Endodermal cell (in vitro differentiated cells): ENCODE results near the gene BACH1. TPM values are rescaled to one million over a fixed set of nuclear protein-coding genes. Genes with fewer than 3 reads are reported as not detected.
A peak's percentile ranks its signal among the peaks of the same experiment; 100 is the strongest.
"Not testable (repeated sequence)": the region's sequence is repeated elsewhere in the genome, so short reads cannot be mapped to it uniquely, and the experiment has no call there.

Source experiments
- DNase-seq: peaks from one replicate; pipeline ENCODE4 v3.0.0-alpha.2; 2017
- H3K27ac ChIP-seq: 2 replicates; pipeline ENCODE4 v1.5.1; 2013; ENCODE audit warnings: mild to moderate bottlenecking, low read depth, low read length, moderate library complexity
- H3K27me3 ChIP-seq: 2 replicates; pipeline ENCODE4 v1.6.1; 2013; ENCODE audit warnings: mild to moderate bottlenecking, low read length, moderate library complexity; ENCODE audit not compliant: insufficient read depth, control insufficient read depth, poor library complexity, severe bottlenecking
- H3K36me3 ChIP-seq: 2 replicates; pipeline ENCODE4 v1.7.0; 2013; ENCODE audit warnings: mild to moderate bottlenecking, low read length, moderate library complexity; ENCODE audit not compliant: control insufficient read depth, insufficient read depth
- H3K4me1 ChIP-seq: one replicate; pipeline ENCODE4 v1.7.0; 2013; ENCODE audit warnings: low read length; ENCODE audit not compliant: control insufficient read depth, insufficient read depth
- H3K4me3 ChIP-seq: 2 replicates; pipeline ENCODE4 v1.5.1; 2013; ENCODE audit warnings: mild to moderate bottlenecking, low read length, moderate library complexity
- H3K9ac ChIP-seq: 2 replicates; pipeline ENCODE4 v1.6.1; 2013; ENCODE audit warnings: mild to moderate bottlenecking, low read length, moderate library complexity; ENCODE audit not compliant: poor library complexity, severe bottlenecking; ENCODE audit errors: extremely low read depth
- H3K9me3 ChIP-seq: 2 replicates; pipeline ENCODE4 v1.6.1; 2013; ENCODE audit warnings: mild to moderate bottlenecking, low read length, moderate library complexity; ENCODE audit not compliant: control insufficient read depth
- H3K27ac Mint-ChIP-seq: 2 replicates; pipeline ENCODE4 v1.8.0; 2020; ENCODE audit warnings: mixed read lengths
- H3K27me3 Mint-ChIP-seq: 2 replicates; pipeline ENCODE4 v1.8.0; 2021; ENCODE audit warnings: mild to moderate bottlenecking, mixed read lengths; ENCODE audit not compliant: insufficient read depth
- H3K36me3 Mint-ChIP-seq: 2 replicates; pipeline ENCODE4 v1.8.0; 2020; ENCODE audit warnings: low read depth, mixed read lengths
- H3K4me1 Mint-ChIP-seq: 2 replicates; pipeline ENCODE4 v1.8.0; 2020; ENCODE audit warnings: mixed read lengths
- H3K4me3 Mint-ChIP-seq: 2 replicates; pipeline ENCODE4 v1.8.0; 2020; ENCODE audit warnings: mild to moderate bottlenecking, moderate library complexity, mixed read lengths
- H3K9me3 Mint-ChIP-seq: 2 replicates; pipeline ENCODE4 v1.8.0; 2020; ENCODE audit warnings: mild to moderate bottlenecking, mixed read lengths
- WGBS, 2 experiments: methylation state at CpG; one replicate each; pipeline versions ENCODE4 v1.1.5 to v1.1.7; 2013; ENCODE audit warnings: missing lambda C conversion rate in 2 of 2, mixed read lengths in 1 of 2; ENCODE audit not compliant: insufficient coverage in 1 of 2, insufficient read length in 1 of 2; 5-methylcytosine and 5-hydroxymethylcytosine counted together
- long read RNA-seq, 4 experiments: library from polyadenylated mRNA in 2 of 4; library from RNA in 1 of 4; library from capped mRNA in 1 of 4; stranded (forward) in 3 of 4; unstranded in 1 of 4; transcript quantifications; one replicate each; pipeline ENCODE4 v2.0.0, GENCODE V29; 2020 to 2021; ENCODE audit warnings: inconsistent platforms in 1 of 4
- polyA plus RNA-seq, 2 experiments: library from polyadenylated mRNA; stranded (reverse); fragments of 50-300 nt; gene quantifications; one replicate each; pipeline ENCODE4 v1.2.3, GENCODE V29; 2013
- total RNA-seq, 2 donors: library from RNA; stranded (reverse); fragmentation: NEBNext Ultra II Directional in 1 of 2; extraction: Animal tissue kit (Norgen Biotek cat#: 25700) in 1 of 2; gene quantifications; 2 replicates in 1 of 2; 3 replicates in 1 of 2; pipeline ENCODE4 v1.2.1, GENCODE V29; 2021
- TF ChIP-seq, protein P1 (sequence below): fragments of 200-600 bp; sonication (generic); conservative IDR thresholded peaks from 2 replicates; pipeline ENCODE4 v1.5.0; 2021; ENCODE audit warnings: antibody characterized with exemption, mild to moderate bottlenecking

BACH1 gene
- total RNA-seq: 10 to 100 TPM; 61.3 to 64.9 TPM
- 29.5 TPM for polyA plus RNA-seq (2013, experiment 1 of 2)
- polyA plus RNA-seq (2013, experiment 2 of 2): 28.6 TPM
- long read RNA-seq, experiment 1, full-length matches to known transcripts: 4 of 12 reads
- long read RNA-seq, experiment 1, partial matches to known transcripts: 2 of 12 reads
- long read RNA-seq, experiment 1, other reads (novel, unspliced or antisense): 6 of 12 reads
- long read RNA-seq, experiment 2, full-length matches to known transcripts: 32 of 59 reads
- long read RNA-seq, experiment 2, partial matches to known transcripts: 7 of 59 reads
- long read RNA-seq, experiment 2, other reads (novel, unspliced or antisense): 20 of 59 reads
- long read RNA-seq, experiment 3, full-length matches to known transcripts: 48 of 74 reads
- long read RNA-seq, experiment 3, partial matches to known transcripts: 5 of 74 reads
- long read RNA-seq, experiment 3, other reads (novel, unspliced or antisense): 21 of 74 reads
- long read RNA-seq, experiment 4, partial matches to known transcripts: 1 of 2 reads
- long read RNA-seq, experiment 4, other reads (novel, unspliced or antisense): 1 of 2 reads

- TF ChIP-seq, protein P1, sequence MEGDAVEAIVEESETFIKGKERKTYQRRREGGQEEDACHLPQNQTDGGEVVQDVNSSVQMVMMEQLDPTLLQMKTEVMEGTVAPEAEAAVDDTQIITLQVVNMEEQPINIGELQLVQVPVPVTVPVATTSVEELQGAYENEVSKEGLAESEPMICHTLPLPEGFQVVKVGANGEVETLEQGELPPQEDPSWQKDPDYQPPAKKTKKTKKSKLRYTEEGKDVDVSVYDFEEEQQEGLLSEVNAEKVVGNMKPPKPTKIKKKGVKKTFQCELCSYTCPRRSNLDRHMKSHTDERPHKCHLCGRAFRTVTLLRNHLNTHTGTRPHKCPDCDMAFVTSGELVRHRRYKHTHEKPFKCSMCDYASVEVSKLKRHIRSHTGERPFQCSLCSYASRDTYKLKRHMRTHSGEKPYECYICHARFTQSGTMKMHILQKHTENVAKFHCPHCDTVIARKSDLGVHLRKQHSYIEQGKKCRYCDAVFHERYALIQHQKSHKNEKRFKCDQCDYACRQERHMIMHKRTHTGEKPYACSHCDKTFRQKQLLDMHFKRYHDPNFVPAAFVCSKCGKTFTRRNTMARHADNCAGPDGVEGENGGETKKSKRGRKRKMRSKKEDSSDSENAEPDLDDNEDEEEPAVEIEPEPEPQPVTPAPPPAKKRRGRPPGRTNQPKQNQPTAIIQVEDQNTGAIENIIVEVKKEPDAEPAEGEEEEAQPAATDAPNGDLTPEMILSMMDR: peak; percentile 48
- Mint-ChIP-seq H3K4me1 (peaks cover 34% of the 10 kb centered on the region), H3K9me3 (no peaks in the 10 kb centered on the region), H3K27ac (peak within 1 kb of the TSS; percentile 83), H3K36me3 (peaks cover 3% of the 10 kb centered on the region), H3K4me3 (peak within 1 kb of the TSS; percentile 70), H3K27me3 (peaks cover 14% of the 10 kb centered on the region)
- Histone ChIP-seq H3K27me3 (no peaks in the 10 kb centered on the region), H3K9ac (peak within 1 kb of the TSS; percentile 95), H3K4me1 (peaks cover 18% of the 10 kb centered on the region), H3K9me3 (no peaks in the 10 kb centered on the region), H3K4me3 (peak within 1 kb of the TSS; percentile 97), H3K27ac (peak within 1 kb of the TSS; percentile 88), H3K36me3 (no peaks in the 10 kb centered on the region)
- WGBS, 2 experiments: 0 to 3% methylated on average over 4 to 87 of the region's 87 CpGs
- DNase-seq: peak; percentile 96
These were observed at the start of gene BACH1 for GRCh38 chr21:29298348-29299045. BACH1 (plus strand) TSS chr21:29298922; CDS start chr21:29321281, 22,359 bp downstream.

DNA sequence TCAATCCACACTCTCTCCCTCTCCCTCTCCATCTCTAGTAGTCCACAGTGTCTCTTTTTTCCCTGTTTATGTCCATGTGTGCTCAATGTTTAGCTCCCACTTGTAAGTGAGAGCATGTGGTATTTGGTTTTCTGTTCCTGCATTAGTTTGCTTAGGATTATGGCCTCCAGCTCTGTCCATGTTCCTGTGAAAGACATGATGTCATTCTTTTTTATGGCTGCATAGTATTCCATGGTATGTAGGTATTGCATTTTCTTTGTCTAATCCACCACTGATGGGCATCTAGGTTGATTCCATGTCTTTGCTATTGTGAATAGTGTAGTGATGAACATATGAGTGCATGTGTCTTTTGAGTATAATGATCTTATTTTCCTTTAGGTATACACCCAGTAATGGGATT, 49.4 kb upstream of the BACH1 start:
- not testable (repeated sequence) for H3K4me3 ChIP-seq, DNase-seq, H3K27ac ChIP-seq, H3K36me3 ChIP-seq, H3K4me1 ChIP-seq, H3K9ac ChIP-seq, H3K27me3 Mint-ChIP-seq, H3K9me3 ChIP-seq, H3K27ac Mint-ChIP-seq, H3K4me1 Mint-ChIP-seq, H3K27me3 ChIP-seq, H3K4me3 Mint-ChIP-seq
- H3K9me3 Mint-ChIP-seq: peaks cover 27% of the 10 kb centered on the region
- peaks cover 10% of the 10 kb centered on the region for H3K36me3 Mint-ChIP-seq

- WGBS, 2 experiments: 84 to 97% methylated on average over 5 of the region's 5 CpGs
- H3K4me1 ChIP-seq: no peaks in the 10 kb centered on the region
- H3K4me1 Mint-ChIP-seq: no peaks in the 10 kb centered on the region
- no peaks in the 10 kb centered on the region for H3K27me3 Mint-ChIP-seq
- TF ChIP-seq, protein P1: no peak
- H3K27ac ChIP-seq: no peak overlapping the region
- no peak overlapping the region for H3K27ac Mint-ChIP-seq
- H3K36me3 ChIP-seq: no peaks in the 10 kb centered on the region
- H3K27me3 ChIP-seq: no peaks in the 10 kb centered on the region
- no peak overlapping the region for H3K9ac ChIP-seq
- peaks cover 9% of the 10 kb centered on the region for H3K9me3 ChIP-seq
- peaks cover 10% of the 10 kb centered on the region for H3K36me3 Mint-ChIP-seq
- no peak overlapping the region for H3K4me3 Mint-ChIP-seq
- no peak overlapping the region for H3K4me3 ChIP-seq
- DNase-seq: no peak
- H3K9me3 Mint-ChIP-seq: peaks cover 34% of the 10 kb centered on the region
These were observed 48.1 kb upstream of the BACH1 start for GRCh38 chr21:29250636-29251035.

GRCh38 chr21:29253861-29254260, 44.9 kb upstream of the BACH1 start:
- not testable (repeated sequence) for H3K9ac ChIP-seq, H3K4me3 Mint-ChIP-seq, H3K27ac Mint-ChIP-seq, H3K36me3 ChIP-seq, H3K27ac ChIP-seq, H3K27me3 Mint-ChIP-seq, H3K9me3 ChIP-seq, H3K27me3 ChIP-seq, H3K4me1 Mint-ChIP-seq, H3K4me3 ChIP-seq, DNase-seq, H3K4me1 ChIP-seq
- peaks cover 39% of the 10 kb centered on the region for H3K9me3 Mint-ChIP-seq
- H3K36me3 Mint-ChIP-seq: peaks cover 10% of the 10 kb centered on the region
